ENCODE data around the gene CTNNB1.

The CTNNB1 gene

GRCh38 chr3:41241161-41241560 lies 41.9 kb downstream of the CTNNB1 start:
- H3K4me1 ChIP-seq (ENCODE audit: control insufficient read depth, insufficient read depth, low read depth, low read length): peaks cover 3% of the 10 kb centered on the region
- no peak overlapping the region for H2BK15ac ChIP-seq (ENCODE audit: low read depth, poor library complexity, severe bottlenecking)
- H4K91ac ChIP-seq (ENCODE audit: low read length): no peak overlapping the region
- H3K4me2 ChIP-seq (ENCODE audit: low read length, poor library complexity, severe bottlenecking): no peak overlapping the region
- no peak overlapping the region for H3K4me3 ChIP-seq (ENCODE audit: insufficient read depth in 1 of 2, low read depth in 1 of 2, low read length in 2 of 2)
- H3K9me3 ChIP-seq (ENCODE audit: control insufficient read depth, low read length): no peaks in the 10 kb centered on the region
- H4K8ac ChIP-seq (ENCODE audit: low read length): no peak overlapping the region
- no peak overlapping the region for H2AK5ac ChIP-seq (ENCODE audit: low read length, severe bottlenecking)
- peaks cover 46 to 87% of the 10 kb centered on the region in 2 experiments for H3K36me3 ChIP-seq (ENCODE audit: control insufficient read depth in 1 of 2, insufficient read depth in 2 of 2, low read depth in 1 of 2, low read length in 2 of 2)
- no peak overlapping the region for H2BK120ac ChIP-seq (ENCODE audit: low read depth, low read length)
- H2AFZ ChIP-seq (ENCODE audit: low read depth, low read length): no peak overlapping the region
- no peak overlapping the region for H3K9ac ChIP-seq (ENCODE audit: low read length)
- peak; percentile 16 for DNase-seq
- no peak overlapping the region for H2BK5ac ChIP-seq (ENCODE audit: low read depth, low read length, poor library complexity, severe bottlenecking)
- no peak overlapping the region for H3K18ac ChIP-seq (ENCODE audit: low read depth in 1 of 2, low read length in 2 of 2)
- WGBS: 86% methylated on average over 2 of the region's 4 CpGs
- H2BK12ac ChIP-seq (ENCODE audit: low read length in 2 of 2): no peak overlapping the region
- H3K23ac ChIP-seq (ENCODE audit: low read length in 2 of 2): no peak overlapping the region
- H3K4ac ChIP-seq (ENCODE audit: low read depth in 1 of 2, low read length in 2 of 2): no peak overlapping the region
- H3K27me3 ChIP-seq (ENCODE audit: control insufficient read depth in 1 of 2, insufficient read depth in 1 of 2, low read length in 2 of 2): no peaks in the 10 kb centered on the region
- no peak overlapping the region for H3K27ac ChIP-seq (ENCODE audit: low read length, poor library complexity, severe bottlenecking)
- H3K14ac ChIP-seq (ENCODE audit: low read length in 2 of 2): no peak overlapping the region
- H3K79me1 ChIP-seq (replicated peaks; ENCODE audit: low read length, poor library complexity, severe bottlenecking): peaks cover 8% of the 10 kb centered on the region

GRCh38 chr3:41241800-41242571 lies 42.7 kb downstream of the CTNNB1 start:
- H3K14ac ChIP-seq (ENCODE audit: low read length in 2 of 2): no peak overlapping the region
- peaks cover 8% of the 10 kb centered on the region for H3K79me1 ChIP-seq (replicated peaks; ENCODE audit: low read length, poor library complexity, severe bottlenecking)
- no peak overlapping the region for H3K27ac ChIP-seq (ENCODE audit: low read length, poor library complexity, severe bottlenecking)
- no peaks in the 10 kb centered on the region for H3K9me3 ChIP-seq (ENCODE audit: control insufficient read depth, low read length)
- no peak overlapping the region for H3K4me3 ChIP-seq (ENCODE audit: insufficient read depth in 1 of 2, low read depth in 1 of 2, low read length in 2 of 2)
- no peak overlapping the region for H2BK12ac ChIP-seq (ENCODE audit: low read length in 2 of 2)
- no peak overlapping the region for H3K4ac ChIP-seq (ENCODE audit: low read depth in 1 of 2, low read length in 2 of 2)
- WGBS: 90% methylated on average over 6 of the region's 7 CpGs
- H4K8ac ChIP-seq (ENCODE audit: low read length): no peak overlapping the region
- H3K9ac ChIP-seq (ENCODE audit: low read length): no peak overlapping the region
- peaks cover 10% of the 10 kb centered on the region for H3K4me1 ChIP-seq (ENCODE audit: control insufficient read depth, insufficient read depth, low read depth, low read length)
- H3K4me2 ChIP-seq (ENCODE audit: low read length, poor library complexity, severe bottlenecking): no peak overlapping the region
- H3K18ac ChIP-seq (ENCODE audit: low read depth in 1 of 2, low read length in 2 of 2): no peak overlapping the region
- no peak overlapping the region for H2AFZ ChIP-seq (ENCODE audit: low read depth, low read length)
- H3K36me3 ChIP-seq (ENCODE audit: control insufficient read depth in 1 of 2, insufficient read depth in 2 of 2, low read depth in 1 of 2, low read length in 2 of 2): peaks cover 45 to 83% of the 10 kb centered on the region in 2 experiments
- H3K27me3 ChIP-seq (ENCODE audit: control insufficient read depth in 1 of 2, insufficient read depth in 1 of 2, low read length in 2 of 2): no peaks in the 10 kb centered on the region
- no peak overlapping the region for H2AK5ac ChIP-seq (ENCODE audit: low read length, severe bottlenecking)
- H2BK15ac ChIP-seq (ENCODE audit: low read depth, poor library complexity, severe bottlenecking): no peak overlapping the region
- H4K91ac ChIP-seq (ENCODE audit: low read length): no peak overlapping the region
- peak; percentile 29 for DNase-seq
- H2BK5ac ChIP-seq (ENCODE audit: low read depth, low read length, poor library complexity, severe bottlenecking): no peak overlapping the region
- H2BK120ac ChIP-seq (ENCODE audit: low read depth, low read length): no peak overlapping the region
- H3K23ac ChIP-seq (ENCODE audit: low read length in 2 of 2): no peak overlapping the region

GRCh38 chr3:41243183-41243582 lies 43.9 kb downstream of the CTNNB1 start:
- peaks cover 8% of the 10 kb centered on the region for H3K79me1 ChIP-seq (replicated peaks; ENCODE audit: low read length, poor library complexity, severe bottlenecking)
- H3K18ac ChIP-seq (ENCODE audit: low read depth in 1 of 2, low read length in 2 of 2): no peak overlapping the region

GRCh38 chr3:41244620-41245336 lies 45.5 kb downstream of the CTNNB1 start:
- Histone ChIP-seq H3K4ac (ENCODE audit: low read depth in 1 of 2, low read length in 2 of 2) (no peak overlapping the region), H3K79me1 (replicated peaks; ENCODE audit: low read length, poor library complexity, severe bottlenecking) (peaks cover 5% of the 10 kb centered on the region), H2BK15ac (ENCODE audit: low read depth, poor library complexity, severe bottlenecking) (no peak overlapping the region), H2BK120ac (ENCODE audit: low read depth, low read length) (no peak overlapping the region), H2AK5ac (ENCODE audit: low read length, severe bottlenecking) (no peak overlapping the region), H3K4me3 (ENCODE audit: insufficient read depth in 1 of 2, low read depth in 1 of 2, low read length in 2 of 2) (no peak overlapping the region), H3K4me2 (ENCODE audit: low read length, poor library complexity, severe bottlenecking) (no peak overlapping the region), H2BK12ac (ENCODE audit: low read length in 2 of 2) (no peak overlapping the region), H3K36me3 (ENCODE audit: control insufficient read depth in 1 of 2, insufficient read depth in 2 of 2, low read depth in 1 of 2, low read length in 2 of 2) (peaks cover 34 to 55% of the 10 kb centered on the region in 2 experiments), H4K91ac (ENCODE audit: low read length) (no peak overlapping the region), H3K27me3 (ENCODE audit: control insufficient read depth in 1 of 2, insufficient read depth in 1 of 2, low read length in 2 of 2) (no peaks in the 10 kb centered on the region), H3K14ac (ENCODE audit: low read length in 2 of 2) (no peak overlapping the region), H3K4me1 (ENCODE audit: control insufficient read depth, insufficient read depth, low read depth, low read length) (peaks cover 28% of the 10 kb centered on the region), H3K9me3 (ENCODE audit: control insufficient read depth, low read length) (no peaks in the 10 kb centered on the region), H3K23ac (ENCODE audit: low read length in 2 of 2) (no peak overlapping the region), H3K18ac (ENCODE audit: low read depth in 1 of 2, low read length in 2 of 2) (no peak overlapping the region), H3K9ac (ENCODE audit: low read length) (no peak overlapping the region), H2BK5ac (ENCODE audit: low read depth, low read length, poor library complexity, severe bottlenecking) (no peak overlapping the region), H3K27ac (ENCODE audit: low read length, poor library complexity, severe bottlenecking) (no peak overlapping the region), H4K8ac (ENCODE audit: low read length) (no peak overlapping the region), H2AFZ (ENCODE audit: low read depth, low read length) (no peak overlapping the region)
- no peak for DNase-seq
- WGBS: 81% methylated on average over 5 of the region's 6 CpGs

More at GRCh38 chr3:41243183-41243582, 43.9 kb downstream of the CTNNB1 start:
- Histone ChIP-seq H4K91ac (ENCODE audit: low read length) (no peak overlapping the region), H2BK120ac (ENCODE audit: low read depth, low read length) (no peak overlapping the region), H3K23ac (ENCODE audit: low read length in 2 of 2) (no peak overlapping the region), H3K27me3 (ENCODE audit: control insufficient read depth in 1 of 2, insufficient read depth in 1 of 2, low read length in 2 of 2) (no peaks in the 10 kb centered on the region), H3K4me2 (ENCODE audit: low read length, poor library complexity, severe bottlenecking) (no peak overlapping the region), H4K8ac (ENCODE audit: low read length) (no peak overlapping the region), H2BK15ac (ENCODE audit: low read depth, poor library complexity, severe bottlenecking) (no peak overlapping the region), H3K27ac (ENCODE audit: low read length, poor library complexity, severe bottlenecking) (no peak overlapping the region), H3K4me1 (ENCODE audit: control insufficient read depth, insufficient read depth, low read depth, low read length) (peaks cover 21% of the 10 kb centered on the region), H3K14ac (ENCODE audit: low read length in 2 of 2) (no peak overlapping the region), H2BK5ac (ENCODE audit: low read depth, low read length, poor library complexity, severe bottlenecking) (no peak overlapping the region), H3K4ac (ENCODE audit: low read depth in 1 of 2, low read length in 2 of 2) (no peak overlapping the region), H2BK12ac (ENCODE audit: low read length in 2 of 2) (no peak overlapping the region), H2AFZ (ENCODE audit: low read depth, low read length) (no peak overlapping the region), H3K9me3 (ENCODE audit: control insufficient read depth, low read length) (no peaks in the 10 kb centered on the region), H3K9ac (ENCODE audit: low read length) (no peak overlapping the region), H2AK5ac (ENCODE audit: low read length, severe bottlenecking) (no peak overlapping the region), H3K4me3 (ENCODE audit: insufficient read depth in 1 of 2, low read depth in 1 of 2, low read length in 2 of 2) (no peak overlapping the region), H3K36me3 (ENCODE audit: control insufficient read depth in 1 of 2, insufficient read depth in 2 of 2, low read depth in 1 of 2, low read length in 2 of 2) (peaks cover 41 to 71% of the 10 kb centered on the region in 2 experiments)
- 50% methylated on average over 1 of the region's 2 CpGs for WGBS
- peak; percentile 33 for DNase-seq

All from mesenchymal stem cell (in vitro differentiated cells and primary cell).